H9 (cell line): Measurements from ENCODE around the gene ATG2A. TPM values are rescaled to one million over a fixed set of nuclear protein-coding genes. Genes with fewer than 3 reads are reported as not detected.

Source experiments
- DNase-seq: peaks from one replicate; pipeline ENCODE4 v3.0.0-alpha.2; 2017
- H2AFZ ChIP-seq: one replicate; pipeline ENCODE4 v1.6.1; 2013; ENCODE audit warnings: mild to moderate bottlenecking, low read length, control low read depth, moderate library complexity
- H2AK5ac ChIP-seq: 2 replicates; pipeline ENCODE4 v1.6.1; 2013; ENCODE audit warnings: low read length, control low read depth, mixed read lengths; ENCODE audit not compliant: insufficient read length
- H2BK120ac ChIP-seq: one replicate; pipeline ENCODE4 v1.6.1; 2013; ENCODE audit warnings: low read depth, mild to moderate bottlenecking, low read length, control low read depth, inconsistent platforms; ENCODE audit not compliant: poor library complexity, severe bottlenecking
- H2BK12ac ChIP-seq: 2 replicates; pipeline ENCODE4 v1.6.1; 2013; ENCODE audit warnings: low read length, control low read depth, mixed read lengths, low read depth; ENCODE audit not compliant: insufficient read length
- H2BK15ac ChIP-seq: 2 replicates; pipeline ENCODE4 v1.6.1; 2013; ENCODE audit warnings: low read depth, low read length, control low read depth
- H2BK20ac ChIP-seq: one replicate; pipeline ENCODE4 v1.6.1; 2013; ENCODE audit warnings: low read depth, mild to moderate bottlenecking, low read length, control low read depth, inconsistent platforms; ENCODE audit not compliant: poor library complexity, severe bottlenecking
- H2BK5ac ChIP-seq: 2 replicates; pipeline ENCODE4 v1.6.1; 2013; ENCODE audit warnings: low read length, control low read depth, mixed read lengths; ENCODE audit not compliant: insufficient read length
- H3K14ac ChIP-seq: 2 replicates; pipeline ENCODE4 v1.6.1; 2013; ENCODE audit warnings: low read length, control low read depth; ENCODE audit not compliant: insufficient read depth
- H3K18ac ChIP-seq: 2 replicates; pipeline ENCODE4 v1.6.1; 2013; ENCODE audit warnings: low read depth, mild to moderate bottlenecking, mixed read lengths, low read length, control low read depth; ENCODE audit not compliant: insufficient read length
- H3K23ac ChIP-seq: 2 replicates; pipeline ENCODE4 v1.6.1; 2013; ENCODE audit warnings: low read length, control low read depth, mixed read lengths, low read depth; ENCODE audit not compliant: insufficient read length
- H3K23me2 ChIP-seq: 2 replicates; pipeline ENCODE4 v1.6.1; 2013; ENCODE audit warnings: low read depth, mild to moderate bottlenecking, mixed read lengths, low read length, control low read depth; ENCODE audit not compliant: insufficient read length, poor library complexity, severe bottlenecking
- H3K27ac ChIP-seq: 2 replicates; pipeline ENCODE4 v1.5.1; 2013; ENCODE audit warnings: low read length, control low read depth, mixed read lengths, low read depth; ENCODE audit not compliant: insufficient read length
- H3K27me3 ChIP-seq: 2 replicates; pipeline ENCODE4 v1.6.1; 2013; ENCODE audit warnings: low read length, control low read depth, inconsistent platforms; ENCODE audit not compliant: insufficient read depth
- H3K4ac ChIP-seq: 2 replicates; pipeline ENCODE4 v1.6.1; 2013; ENCODE audit warnings: low read depth, mild to moderate bottlenecking, control low read depth, inconsistent platforms, low read length, moderate library complexity
- H3K4me1 ChIP-seq: 2 replicates; pipeline ENCODE4 v1.6.1; 2013; ENCODE audit warnings: low read length, control low read depth, inconsistent platforms; ENCODE audit not compliant: insufficient read depth
- H3K4me2 ChIP-seq: 2 replicates; pipeline ENCODE4 v1.6.1; 2013; ENCODE audit warnings: low read length, control low read depth, mixed read lengths; ENCODE audit not compliant: insufficient read length, insufficient read depth
- H3K56ac ChIP-seq: 2 replicates; pipeline ENCODE4 v1.6.1; 2013; ENCODE audit warnings: low read depth, mild to moderate bottlenecking, mixed read lengths, low read length, control low read depth; ENCODE audit not compliant: insufficient read length
- H3K79me1 ChIP-seq: 2 replicates; pipeline ENCODE4 v1.6.1; 2013; ENCODE audit warnings: low read depth, mild to moderate bottlenecking, moderate library complexity, low read length, control low read depth, inconsistent platforms; ENCODE audit not compliant: insufficient read depth, poor library complexity, severe bottlenecking
- H3K79me2 ChIP-seq: 2 replicates; pipeline ENCODE4 v1.6.1; 2013; ENCODE audit warnings: low read length, control low read depth, inconsistent platforms; ENCODE audit not compliant: insufficient read depth
- H3K9ac ChIP-seq: 2 replicates; pipeline ENCODE4 v1.6.1; 2013; ENCODE audit warnings: low read length, control low read depth, mixed read lengths; ENCODE audit not compliant: insufficient read length; ENCODE audit errors: extremely low read depth
- H3K9me3 ChIP-seq: one replicate; pipeline ENCODE4 v1.6.1; 2013; ENCODE audit warnings: low read depth, low read length, inconsistent platforms; ENCODE audit not compliant: control insufficient read depth
- H3T11ph ChIP-seq: one replicate; pipeline ENCODE4 v1.6.1; 2013; ENCODE audit warnings: mild to moderate bottlenecking, low read length, control low read depth, inconsistent platforms
- H4K20me1 ChIP-seq: one replicate; pipeline ENCODE4 v1.6.1; 2013; ENCODE audit not compliant: control insufficient read depth, insufficient read length, insufficient read depth
- H4K5ac ChIP-seq: 2 replicates; pipeline ENCODE4 v1.6.1; 2013; ENCODE audit warnings: low read depth, mild to moderate bottlenecking, mixed read lengths, low read length, control low read depth; ENCODE audit not compliant: insufficient read length
- H4K8ac ChIP-seq: replicated peaks from 2 replicates; pipeline ENCODE4 v1.6.1; 2013; ENCODE audit warnings: low read length, control low read depth, mixed read lengths, low read depth; ENCODE audit not compliant: insufficient read length
- H4K91ac ChIP-seq: 2 replicates; pipeline ENCODE4 v1.6.1; 2013; ENCODE audit warnings: low read depth, mild to moderate bottlenecking, moderate library complexity, mixed read lengths, low read length, control low read depth; ENCODE audit not compliant: insufficient read length
- H3K27ac Mint-ChIP-seq, 3 experiments: 2 replicates in 2 of 3; 3 replicates in 1 of 3; pipeline ENCODE4 v1.8.0; 2020 to 2021; ENCODE audit warnings: mixed read lengths in 3 of 3, mild to moderate bottlenecking in 1 of 3, moderate library complexity in 1 of 3
- H3K27me3 Mint-ChIP-seq: 2 replicates; pipeline ENCODE4 v1.8.0; 2021; ENCODE audit warnings: low read depth, mild to moderate bottlenecking, moderate library complexity, mixed read lengths
- H3K36me3 Mint-ChIP-seq, 3 experiments: 2 replicates in 2 of 3; 3 replicates in 1 of 3; pipeline ENCODE4 v1.8.0; 2020 to 2021; ENCODE audit warnings: low read depth in 3 of 3, mixed read lengths in 3 of 3; ENCODE audit not compliant: insufficient read depth in 1 of 3
- H3K4me1 Mint-ChIP-seq, 2 experiments: 2 replicates each; pipeline ENCODE4 v1.8.0; 2020; ENCODE audit warnings: mixed read lengths in 2 of 2
- H3K4me3 Mint-ChIP-seq, 2 experiments: 2 replicates in 1 of 2; 3 replicates in 1 of 2; pipeline ENCODE4 v1.8.0; 2020 to 2021; ENCODE audit warnings: mild to moderate bottlenecking in 2 of 2, mixed read lengths in 2 of 2, moderate library complexity in 1 of 2
- H3K9me3 Mint-ChIP-seq, 2 experiments: 2 replicates in 1 of 2; 3 replicates in 1 of 2; pipeline ENCODE4 v1.8.0; 2020; ENCODE audit warnings: mild to moderate bottlenecking in 2 of 2, mixed read lengths in 2 of 2, moderate library complexity in 1 of 2
- WGBS: extraction: QIAGEN DNeasy Blood & Tissue Kit; methylation state at CpG from one replicate; pipeline ENCODE4 v1.1.7; 2013; ENCODE audit warnings: missing lambda C conversion rate, low lambda C conversion rate, mixed read lengths; ENCODE audit not compliant: insufficient read length; ENCODE audit errors: extremely low coverage; 5-methylcytosine and 5-hydroxymethylcytosine counted together
- total RNA-seq: library from RNA; stranded (reverse); gene quantifications from 2 replicates; pipeline ENCODE4 v1.2.1, GENCODE V29; 2021
- TF ChIP-seq, protein P1 (sequence below): fragments of 200-600 bp; sonication (generic); conservative IDR thresholded peaks from 3 replicates; pipeline ENCODE4 v1.8.0; 2021; ENCODE audit warnings: antibody characterized with exemption, mild to moderate bottlenecking

ATG2A gene
- total RNA-seq, 1 experiment from 2014 or later, result 21.3 TPM

DNA sequence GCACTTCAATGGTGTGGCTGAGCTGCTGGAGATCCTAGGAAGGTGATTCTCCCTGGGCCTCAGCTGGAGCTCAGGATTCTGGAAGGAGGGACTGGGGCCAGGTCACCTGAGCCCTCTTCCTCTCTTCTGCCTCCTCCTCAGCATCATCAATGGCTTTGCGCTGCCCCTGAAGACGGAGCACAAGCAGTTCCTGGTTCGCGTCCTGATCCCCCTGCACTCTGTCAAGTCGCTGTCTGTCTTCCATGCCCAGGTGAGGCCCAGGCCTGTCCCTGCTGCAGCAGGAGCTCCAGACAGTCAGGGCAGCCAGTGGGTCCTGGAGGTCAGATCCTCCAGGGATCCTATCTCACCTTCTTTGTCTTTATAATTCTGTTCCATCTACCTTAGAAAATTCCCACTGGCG, 13.3 kb upstream of the ATG2A start:
- Histone ChIP-seq H3K56ac (no peak overlapping the region), H4K8ac (no peak overlapping the region), H3K14ac (no peak overlapping the region), H3K9ac (no peak overlapping the region), H4K91ac (no peak overlapping the region), H2BK15ac (no peak overlapping the region), H3K79me2 (no peaks in the 10 kb centered on the region), H2BK120ac (no peak overlapping the region), H3K4me1 (peaks cover 1% of the 10 kb centered on the region; the same call in 1 of the 2 replicates), H2AK5ac (no peak overlapping the region), H3K23me2 (no peaks in the 10 kb centered on the region), H2BK5ac (no peak overlapping the region), H3K4ac (no peak overlapping the region), H3K23ac (no peak overlapping the region), H2AFZ (no peak overlapping the region), H3K18ac (no peak overlapping the region), H4K20me1 (no peaks in the 10 kb centered on the region), H3K27ac (no peak overlapping the region), H3K79me1 (no peaks in the 10 kb centered on the region), H3K4me2 (no peak overlapping the region), H3K9me3 (no peaks in the 10 kb centered on the region), H4K5ac (no peak overlapping the region), H3K27me3 (no peaks in the 10 kb centered on the region), H3T11ph (no peak overlapping the region), H2BK12ac (no peak overlapping the region), H2BK20ac (no peak overlapping the region)
- no CpG with 5 or more reads among the region's 6 CpGs for WGBS
- H3K36me3 Mint-ChIP-seq, result peaks cover 0 to 4% (median 0%) of the 10 kb centered on the region in 3 experiments; a peak in 2 of 7 replicates
- TF ChIP-seq, protein P1, sequence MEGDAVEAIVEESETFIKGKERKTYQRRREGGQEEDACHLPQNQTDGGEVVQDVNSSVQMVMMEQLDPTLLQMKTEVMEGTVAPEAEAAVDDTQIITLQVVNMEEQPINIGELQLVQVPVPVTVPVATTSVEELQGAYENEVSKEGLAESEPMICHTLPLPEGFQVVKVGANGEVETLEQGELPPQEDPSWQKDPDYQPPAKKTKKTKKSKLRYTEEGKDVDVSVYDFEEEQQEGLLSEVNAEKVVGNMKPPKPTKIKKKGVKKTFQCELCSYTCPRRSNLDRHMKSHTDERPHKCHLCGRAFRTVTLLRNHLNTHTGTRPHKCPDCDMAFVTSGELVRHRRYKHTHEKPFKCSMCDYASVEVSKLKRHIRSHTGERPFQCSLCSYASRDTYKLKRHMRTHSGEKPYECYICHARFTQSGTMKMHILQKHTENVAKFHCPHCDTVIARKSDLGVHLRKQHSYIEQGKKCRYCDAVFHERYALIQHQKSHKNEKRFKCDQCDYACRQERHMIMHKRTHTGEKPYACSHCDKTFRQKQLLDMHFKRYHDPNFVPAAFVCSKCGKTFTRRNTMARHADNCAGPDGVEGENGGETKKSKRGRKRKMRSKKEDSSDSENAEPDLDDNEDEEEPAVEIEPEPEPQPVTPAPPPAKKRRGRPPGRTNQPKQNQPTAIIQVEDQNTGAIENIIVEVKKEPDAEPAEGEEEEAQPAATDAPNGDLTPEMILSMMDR, result no peak
- H3K4me1 Mint-ChIP-seq, result peaks cover 7 to 25% of the 10 kb centered on the region in 2 experiments
- H3K27ac Mint-ChIP-seq, result no peak overlapping the region
- DNase-seq, result no peak
- peaks cover 2% of the 10 kb centered on the region for H3K27me3 Mint-ChIP-seq
- no peak overlapping the region for H3K4me3 Mint-ChIP-seq
- no peaks in the 10 kb centered on the region for H3K9me3 Mint-ChIP-seq
